Mesenchymal stem cell (in vitro differentiated cells and primary cell): ENCODE measurements around the gene OOSP3.
A peak's percentile ranks its signal among the peaks of the same experiment; 100 is the strongest.

ENCODE experiments used
- DNase-seq: peaks from one replicate; pipeline ENCODE4 v3.0.0-alpha.2; 2013
- H2AFZ ChIP-seq: one replicate; pipeline ENCODE4 v1.6.1; 2013; ENCODE audit warnings: low read depth, mild to moderate bottlenecking, control low read depth, inconsistent platforms, low read length, moderate library complexity
- H2AK5ac ChIP-seq: 2 replicates; pipeline ENCODE4 v1.6.1; 2013; ENCODE audit warnings: low read length, moderate library complexity, mild to moderate bottlenecking, inconsistent platforms; ENCODE audit not compliant: severe bottlenecking
- H2BK120ac ChIP-seq: one replicate; pipeline ENCODE4 v1.6.1; 2013; ENCODE audit warnings: low read depth, mild to moderate bottlenecking, inconsistent platforms, low read length, moderate library complexity
- H2BK12ac ChIP-seq, 2 experiments: one replicate each; pipeline ENCODE4 v1.6.1; 2013; ENCODE audit warnings: inconsistent platforms in 2 of 2, low read length in 2 of 2, mild to moderate bottlenecking in 2 of 2, moderate library complexity in 2 of 2, control low read depth in 1 of 2
- H2BK15ac ChIP-seq: one replicate; pipeline ENCODE4 v1.6.1; 2013; ENCODE audit warnings: mild to moderate bottlenecking, low read depth, inconsistent platforms; ENCODE audit not compliant: poor library complexity, severe bottlenecking
- H2BK5ac ChIP-seq: 2 replicates; pipeline ENCODE4 v1.6.1; 2013; ENCODE audit warnings: low read depth, mild to moderate bottlenecking, low read length, control low read depth, inconsistent platforms; ENCODE audit not compliant: poor library complexity, severe bottlenecking
- H3K14ac ChIP-seq, 2 experiments: one replicate each; pipeline ENCODE4 v1.6.1; 2013; ENCODE audit warnings: inconsistent platforms in 2 of 2, low read length in 2 of 2, control low read depth in 1 of 2, mild to moderate bottlenecking in 1 of 2, moderate library complexity in 1 of 2
- H3K18ac ChIP-seq, 2 experiments: one replicate each; pipeline ENCODE4 v1.6.1; 2013; ENCODE audit warnings: inconsistent platforms in 2 of 2, low read length in 2 of 2, control low read depth in 1 of 2, low read depth in 1 of 2, mild to moderate bottlenecking in 1 of 2
- H3K23ac ChIP-seq, 2 experiments: one replicate each; pipeline ENCODE4 v1.6.1; 2013; ENCODE audit warnings: inconsistent platforms in 2 of 2, low read length in 2 of 2, mild to moderate bottlenecking in 2 of 2, moderate library complexity in 2 of 2, control low read depth in 1 of 2
- H3K27ac ChIP-seq: 2 replicates; pipeline ENCODE4 v1.5.1; 2013; ENCODE audit warnings: mild to moderate bottlenecking, moderate library complexity, low read length, control low read depth, inconsistent platforms; ENCODE audit not compliant: poor library complexity, severe bottlenecking
- H3K27me3 ChIP-seq, 2 experiments: 2 replicates each; pipeline versions ENCODE4 v1.6.1 to v1.7.0; 2013; ENCODE audit warnings: low read length in 2 of 2, mild to moderate bottlenecking in 2 of 2, moderate library complexity in 2 of 2, control low read depth in 1 of 2, inconsistent platforms in 1 of 2; ENCODE audit not compliant: control insufficient read depth in 1 of 2, insufficient read depth in 1 of 2
- H3K36me3 ChIP-seq, 2 experiments: 2 replicates each; pipeline versions ENCODE4 v1.6.1 to v1.7.0; 2013; ENCODE audit warnings: low read length in 2 of 2, control low read depth in 1 of 2, inconsistent platforms in 1 of 2, low read depth in 1 of 2, mild to moderate bottlenecking in 1 of 2; ENCODE audit not compliant: insufficient read depth in 2 of 2, control insufficient read depth in 1 of 2
- H3K4ac ChIP-seq, 2 experiments: one replicate each; pipeline ENCODE4 v1.6.1; 2013; ENCODE audit warnings: inconsistent platforms in 2 of 2, low read length in 2 of 2, mild to moderate bottlenecking in 2 of 2, moderate library complexity in 2 of 2, control low read depth in 1 of 2, low read depth in 1 of 2
- H3K4me1 ChIP-seq: 2 replicates; pipeline ENCODE4 v1.6.1; 2013; ENCODE audit warnings: low read depth, low read length, control low read depth; ENCODE audit not compliant: control insufficient read depth, insufficient read depth
- H3K4me2 ChIP-seq: 2 replicates; pipeline ENCODE4 v1.6.1; 2013; ENCODE audit warnings: low read length, mild to moderate bottlenecking, inconsistent platforms; ENCODE audit not compliant: poor library complexity, severe bottlenecking
- H3K4me3 ChIP-seq, 2 experiments: 2 replicates each; pipeline versions ENCODE4 v1.5.1 to v1.7.0; 2013; ENCODE audit warnings: low read length in 2 of 2, mild to moderate bottlenecking in 2 of 2, control low read depth in 1 of 2, low read depth in 1 of 2; ENCODE audit not compliant: insufficient read depth in 1 of 2
- H3K79me1 ChIP-seq: replicated peaks from 2 replicates; pipeline ENCODE4 v1.6.1; 2013; ENCODE audit warnings: mild to moderate bottlenecking, control low read depth, low read length, inconsistent platforms; ENCODE audit not compliant: poor library complexity, severe bottlenecking
- H3K9ac ChIP-seq: 2 replicates; pipeline ENCODE4 v1.7.0; 2013; ENCODE audit warnings: mild to moderate bottlenecking, low read length, moderate library complexity
- H3K9me3 ChIP-seq: 2 replicates; pipeline ENCODE4 v1.7.0; 2013; ENCODE audit warnings: mild to moderate bottlenecking, low read length; ENCODE audit not compliant: control insufficient read depth
- H4K8ac ChIP-seq: one replicate; pipeline ENCODE4 v1.6.1; 2013; ENCODE audit warnings: inconsistent platforms, mild to moderate bottlenecking, low read length, moderate library complexity
- H4K91ac ChIP-seq: one replicate; pipeline ENCODE4 v1.6.1; 2013; ENCODE audit warnings: mild to moderate bottlenecking, low read length, inconsistent platforms
- WGBS: methylation state at CpG from one replicate; pipeline ENCODE4 v1.1.7; 2013; ENCODE audit warnings: mixed read lengths; 5-methylcytosine and 5-hydroxymethylcytosine counted together

Gene OOSP3

GRCh38 chr11:59918480-59918879 lies 39.9 kb downstream of the OOSP3 start:
- Histone ChIP-seq H3K14ac (no peak overlapping the region), H3K9me3 (peaks cover 18% of the 10 kb centered on the region), H2AFZ (no peak overlapping the region), H3K36me3 (no peaks in the 10 kb centered on the region), H2BK120ac (no peak overlapping the region), H4K91ac (no peak overlapping the region), H2AK5ac (no peak overlapping the region), H3K23ac (no peak overlapping the region), H3K4me3 (no peak overlapping the region), H3K4me2 (no peak overlapping the region), H4K8ac (no peak overlapping the region), H3K18ac (no peak overlapping the region), H3K4me1 (no peaks in the 10 kb centered on the region), H3K79me1 (no peaks in the 10 kb centered on the region), H2BK12ac (no peak overlapping the region), H3K27ac (no peak overlapping the region), H3K4ac (no peak overlapping the region), H2BK15ac (no peak overlapping the region), H3K9ac (peak overlapping the region; percentile 25), H3K27me3 (no peaks in the 10 kb centered on the region), H2BK5ac (no peak overlapping the region)
- peak; percentile 47 for DNase-seq
- 78% methylated on average over 2 of the region's 2 CpGs for WGBS

GRCh38 chr11:59918987-59919589 lies 40.5 kb downstream of the OOSP3 start:
- Histone ChIP-seq H2BK120ac (no peak overlapping the region), H2BK15ac (no peak overlapping the region), H4K91ac (no peak overlapping the region), H3K27me3 (no peaks in the 10 kb centered on the region), H3K9ac (peak overlapping the region; percentile 25), H2BK12ac (no peak overlapping the region), H3K79me1 (no peaks in the 10 kb centered on the region), H3K27ac (no peak overlapping the region), H3K4me2 (no peak overlapping the region), H3K9me3 (peaks cover 24% of the 10 kb centered on the region), H2AK5ac (no peak overlapping the region), H3K23ac (no peak overlapping the region), H4K8ac (no peak overlapping the region), H3K4me1 (no peaks in the 10 kb centered on the region), H3K4ac (no peak overlapping the region), H2AFZ (no peak overlapping the region), H2BK5ac (no peak overlapping the region), H3K36me3 (no peaks in the 10 kb centered on the region), H3K4me3 (no peak overlapping the region), H3K14ac (no peak overlapping the region), H3K18ac (no peak overlapping the region)
- WGBS: 11% methylated on average over 1 of the region's 3 CpGs
- peak; percentile 61 for DNase-seq

GRCh38 chr11:59923813-59924212 lies 45.2 kb downstream of the OOSP3 start:
- Histone ChIP-seq H3K27me3 (no peaks in the 10 kb centered on the region), H2BK15ac (no peak overlapping the region), H3K23ac (no peak overlapping the region), H3K9me3 (peaks cover 28% of the 10 kb centered on the region), H3K14ac (no peak overlapping the region), H2BK120ac (no peak overlapping the region), H3K4me3 (no peak overlapping the region), H3K4me2 (no peak overlapping the region), H3K79me1 (no peaks in the 10 kb centered on the region), H3K4me1 (no peaks in the 10 kb centered on the region), H2BK12ac (no peak overlapping the region), H4K91ac (no peak overlapping the region), H2AK5ac (no peak overlapping the region), H4K8ac (no peak overlapping the region), H3K27ac (no peak overlapping the region), H3K4ac (no peak overlapping the region), H3K18ac (no peak overlapping the region), H2AFZ (no peak overlapping the region), H2BK5ac (no peak overlapping the region), H3K36me3 (no peaks in the 10 kb centered on the region), H3K9ac (no peak overlapping the region)
- peak; percentile 19 for DNase-seq
- 84% methylated on average over 5 of the region's 6 CpGs for whole genome bisulfite sequencing

GRCh38 chr11:59931688-59932087 lies 53.1 kb downstream of the OOSP3 start:
- H3K9ac ChIP-seq: no peak overlapping the region
- H2AFZ ChIP-seq: no peak overlapping the region
- H3K14ac ChIP-seq: no peak overlapping the region
- H3K36me3 ChIP-seq: no peaks in the 10 kb centered on the region
- H3K4ac ChIP-seq: no peak overlapping the region
- H3K27me3 ChIP-seq: no peaks in the 10 kb centered on the region
- H2BK15ac ChIP-seq: no peak overlapping the region
- H3K23ac ChIP-seq: no peak overlapping the region
- no peak overlapping the region for H2BK5ac ChIP-seq
- H3K4me2 ChIP-seq: no peak overlapping the region
- no peak overlapping the region for H2AK5ac ChIP-seq
- no peak overlapping the region for H4K8ac ChIP-seq
- no peak overlapping the region for H3K4me3 ChIP-seq
- H3K79me1 ChIP-seq: no peaks in the 10 kb centered on the region
- DNase-seq: no peak
- no peak overlapping the region for H4K91ac ChIP-seq
- no peaks in the 10 kb centered on the region for H3K4me1 ChIP-seq
- H3K9me3 ChIP-seq: peaks cover 14% of the 10 kb centered on the region
- 79% methylated on average over 1 of the region's 1 CpG for whole genome bisulfite sequencing
- H3K18ac ChIP-seq: no peak overlapping the region
- H3K27ac ChIP-seq: no peak overlapping the region
- H2BK120ac ChIP-seq: no peak overlapping the region
- H2BK12ac ChIP-seq: no peak overlapping the region
